ENCODE measurements around the gene POLE3. TPM values are rescaled to one million over a fixed set of nuclear protein-coding genes. Genes with fewer than 3 reads are reported as not detected.

Gene POLE3
- total RNA-seq, 1 donor, result 30.8 TPM

Other genes starting within 250 kb of the POLE3 start
- 29.8 and 31.8 TPM in 2 replicates for gene FKBP15, start 189.4 kb downstream of the POLE3 start, total RNA-seq
- gene SLC31A1, start 189.1 kb downstream of the POLE3 start, total RNA-seq, result 45.2 and 53.0 TPM in 2 replicates
- gene CDC26, start 135.1 kb downstream of the POLE3 start, total RNA-seq, result 20.9 and 27.9 TPM in 2 replicates
- gene PRPF4, start 135.0 kb downstream of the POLE3 start, total RNA-seq, result 18.1 and 21.8 TPM in 2 replicates
- not detected in 2 replicates for gene RNF183, start 107.3 kb downstream of the POLE3 start, total RNA-seq
- gene WDR31, start 70.4 kb downstream of the POLE3 start, total RNA-seq, result 1.4 and 2.4 TPM in 2 replicates
- gene BSPRY, start 61.1 kb downstream of the POLE3 start, total RNA-seq, result not detected in 2 replicates
- gene HDHD3, start 33.7 kb downstream of the POLE3 start, total RNA-seq, result 7.2 and 15.6 TPM in 2 replicates
- gene ALAD, start 9.4 kb downstream of the POLE3 start, total RNA-seq, result 23.9 and 26.8 TPM in 2 replicates
- 0.36 and 0.88 TPM in 2 replicates for gene C9orf43, start 72 bp upstream of the POLE3 start, total RNA-seq
- gene RGS3, start 53.1 kb upstream of the POLE3 start, total RNA-seq, result 77.4 and 99.3 TPM in 2 replicates